Ureter (tissue), 1 donor: ENCODE results near the gene TSPAN18. TPM values are rescaled to one million over a fixed set of nuclear protein-coding genes. Genes with fewer than 3 reads are reported as not detected.

Experiments
- DNase-seq: peaks from one replicate; pipeline ENCODE4 v3.0.0-alpha.2; 2020; ENCODE audit warnings: low spot score
- total RNA-seq: library from RNA; stranded (reverse); gene quantifications from one replicate; pipeline ENCODE4 v1.2.4, GENCODE V29; 2023
- donor health status: DM: yes; HTN: yes; CAD: no.

TSPAN18 gene
- total RNA-seq, 1 donor from 2014 or later = 19.1 TPM

DNA sequence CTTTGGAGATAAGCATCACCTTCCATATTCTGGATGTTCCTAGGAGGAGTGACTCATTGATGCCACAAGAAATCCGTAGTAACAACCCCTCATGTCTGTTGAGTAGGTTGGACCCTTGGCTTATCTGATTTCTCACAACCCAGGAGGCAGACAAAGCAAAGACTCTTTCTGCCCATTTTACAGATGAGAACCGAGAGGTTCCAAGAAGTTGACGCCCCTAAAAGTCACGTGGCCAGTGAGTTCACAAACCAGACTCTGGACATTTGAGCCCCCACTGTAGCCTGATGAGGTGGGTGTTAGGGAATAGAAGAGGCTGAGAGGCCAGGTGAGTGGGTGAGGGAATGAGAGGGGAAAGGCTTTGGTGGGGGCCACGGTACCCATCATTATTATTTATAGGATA, 70.3 kb downstream of the TSPAN18 start:
- DNase-seq = no peak

DNA sequence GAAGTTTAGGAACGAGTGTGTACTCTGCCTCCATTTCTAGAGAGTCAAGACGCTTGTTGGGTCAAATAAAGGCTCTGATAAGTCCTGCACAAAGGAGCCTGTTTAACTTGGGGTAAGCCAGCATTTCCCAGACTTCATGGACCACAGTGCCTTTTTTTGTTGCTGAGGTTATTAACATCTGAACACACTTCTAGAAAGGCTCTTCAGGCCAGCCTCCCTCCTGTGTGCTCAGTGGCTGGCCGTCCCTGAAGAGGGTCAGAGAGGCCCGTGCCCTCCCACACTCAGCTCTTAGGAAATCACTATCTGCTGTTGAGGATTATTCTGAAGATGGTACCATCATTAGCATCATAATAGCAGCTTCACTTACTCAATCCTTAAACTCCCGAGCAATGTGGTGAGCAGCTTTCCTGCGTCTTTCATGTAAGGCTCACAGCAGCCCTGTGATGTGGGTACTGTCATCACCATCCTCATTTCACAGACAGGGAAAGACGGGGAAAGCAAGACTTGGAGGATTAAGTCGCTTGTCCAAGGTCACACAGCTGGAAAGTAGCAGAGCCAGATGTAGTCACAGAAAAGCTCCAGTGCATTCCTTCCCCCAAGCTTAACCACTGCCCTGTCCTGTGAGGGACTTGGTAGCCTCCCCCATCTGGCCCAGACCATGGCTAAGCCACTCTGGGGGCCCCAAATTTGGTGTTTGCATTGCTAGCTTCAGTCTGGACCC, 71.3 kb downstream of the TSPAN18 start:
- DNase-seq = no peak

DNA sequence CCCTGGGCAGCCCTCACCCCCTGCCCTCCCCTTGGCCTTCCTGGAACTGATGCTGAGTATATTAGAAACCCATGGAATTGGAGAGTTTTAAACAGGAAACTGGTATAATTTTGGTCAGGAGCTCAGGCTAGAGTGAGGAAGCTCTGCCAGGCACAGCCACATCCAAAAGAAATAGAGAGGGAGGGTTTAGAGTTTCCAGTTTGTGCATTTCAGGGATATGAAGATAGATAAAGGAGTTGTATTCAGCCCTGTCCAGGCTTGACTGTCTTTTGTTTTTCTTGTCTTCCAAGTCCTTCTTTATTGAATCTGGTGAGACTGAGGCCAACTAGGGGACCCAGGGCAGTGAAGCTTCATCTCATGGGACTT, 71.8 kb downstream of the TSPAN18 start:
- DNase-seq = no peak

DNA sequence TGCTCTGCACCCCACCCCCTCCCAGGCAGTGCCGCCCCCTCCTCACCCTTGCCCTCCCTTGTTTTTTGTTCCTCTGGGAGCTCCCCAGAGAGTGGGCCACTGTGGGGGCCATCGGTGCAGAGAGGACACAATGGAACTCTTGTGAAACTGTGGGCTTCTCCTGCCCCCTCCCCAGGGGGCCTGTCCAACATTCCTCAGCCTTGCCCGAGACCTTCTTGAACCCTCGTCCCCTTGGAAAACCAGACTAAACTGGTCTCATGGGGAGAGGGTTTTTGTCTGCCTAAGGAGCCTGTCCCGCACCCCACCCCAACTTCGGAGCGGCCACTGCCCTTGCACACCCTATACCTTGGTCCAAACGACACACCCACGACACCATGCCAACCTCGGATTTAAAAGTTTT, 72.2 kb downstream of the TSPAN18 start:
- no peak for DNase-seq

DNA sequence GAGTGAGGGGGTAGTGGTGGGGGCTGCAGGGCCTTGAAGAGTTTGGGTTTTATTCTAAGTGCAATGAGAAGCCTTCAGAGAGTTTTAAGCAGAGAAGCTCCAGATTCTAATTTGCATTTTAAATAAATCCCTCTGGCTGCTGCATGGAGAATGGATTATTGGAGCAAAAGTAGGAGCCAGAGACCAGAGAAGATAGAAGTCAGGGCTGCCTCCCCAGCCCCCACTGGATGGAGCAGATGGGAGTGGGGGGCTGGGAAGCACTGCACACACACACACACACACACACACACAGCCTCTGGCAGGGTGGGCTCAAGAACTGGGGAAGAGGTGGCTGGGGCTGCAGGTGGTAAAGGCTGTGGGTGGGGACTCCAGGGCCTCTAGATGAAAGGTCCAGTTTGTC, 75.6 kb downstream of the TSPAN18 start:
- DNase-seq = no peak

DNA sequence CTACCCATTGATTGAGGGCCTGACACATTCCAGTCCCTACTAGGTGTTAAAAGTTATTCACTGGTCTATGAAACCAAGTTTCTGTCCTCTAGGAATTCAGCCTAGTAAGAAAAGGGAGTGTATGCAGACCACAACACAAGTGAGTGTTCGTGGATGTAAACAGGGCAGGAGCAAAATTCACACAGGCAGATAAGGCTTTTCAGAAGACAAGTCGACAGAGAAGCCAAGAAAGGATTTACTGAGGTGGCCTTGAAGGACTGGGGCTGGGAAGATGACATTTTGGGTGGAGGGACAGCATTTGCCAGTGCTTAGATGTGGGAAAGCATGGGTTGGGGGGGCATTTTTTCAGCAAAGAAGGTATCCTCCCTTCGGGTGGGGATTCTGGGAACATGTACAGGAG, 76.2 kb downstream of the TSPAN18 start:
- no peak for DNase-seq

DNA sequence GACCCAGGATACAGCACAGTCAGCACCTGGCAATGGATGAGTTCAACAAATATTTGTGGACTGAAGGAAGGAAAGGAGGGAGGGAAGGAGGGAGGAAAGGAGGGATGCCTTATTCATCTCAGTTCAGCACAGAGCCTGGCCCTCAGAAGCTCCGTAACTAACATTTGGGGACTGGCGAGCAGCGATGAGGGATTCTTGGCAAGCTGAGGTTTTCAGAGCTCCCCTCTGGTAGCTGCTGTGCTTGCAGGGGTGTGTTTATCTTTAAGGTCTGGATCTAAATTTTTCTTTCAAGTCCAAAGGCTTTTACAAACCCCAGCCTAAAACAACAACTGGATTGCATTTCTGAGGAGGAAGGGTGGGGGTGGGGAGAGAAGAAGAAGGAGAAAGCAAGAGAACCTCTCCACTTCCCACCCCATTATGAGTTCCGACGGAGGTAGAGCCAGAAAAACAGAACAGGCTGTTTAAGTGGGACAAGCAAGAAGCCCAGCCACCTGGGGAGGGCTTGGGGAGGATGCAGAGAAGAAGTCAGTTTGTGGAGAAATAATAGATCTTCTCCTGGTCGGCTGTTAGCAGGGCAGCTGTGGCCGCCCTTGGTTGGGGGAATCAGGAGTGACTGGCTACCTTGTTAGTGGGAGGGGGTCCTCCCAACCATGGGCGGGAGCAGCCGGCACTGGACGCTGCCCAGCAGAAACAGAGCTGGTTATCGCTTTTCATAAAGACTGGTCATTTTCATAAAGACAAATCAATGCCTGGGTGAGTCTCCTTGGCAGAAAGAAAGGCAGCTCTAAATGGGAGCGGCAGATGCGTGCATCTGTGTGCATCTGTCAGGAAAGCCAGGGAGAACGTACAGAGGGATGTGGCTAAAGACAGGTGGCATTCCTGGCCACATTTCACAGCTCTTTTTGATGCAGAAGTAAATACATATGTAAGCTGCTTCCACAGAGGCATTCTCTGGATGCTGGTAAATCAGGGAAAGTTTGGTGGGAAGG, 78.0 kb downstream of the TSPAN18 start:
- DNase-seq = no peak

DNA sequence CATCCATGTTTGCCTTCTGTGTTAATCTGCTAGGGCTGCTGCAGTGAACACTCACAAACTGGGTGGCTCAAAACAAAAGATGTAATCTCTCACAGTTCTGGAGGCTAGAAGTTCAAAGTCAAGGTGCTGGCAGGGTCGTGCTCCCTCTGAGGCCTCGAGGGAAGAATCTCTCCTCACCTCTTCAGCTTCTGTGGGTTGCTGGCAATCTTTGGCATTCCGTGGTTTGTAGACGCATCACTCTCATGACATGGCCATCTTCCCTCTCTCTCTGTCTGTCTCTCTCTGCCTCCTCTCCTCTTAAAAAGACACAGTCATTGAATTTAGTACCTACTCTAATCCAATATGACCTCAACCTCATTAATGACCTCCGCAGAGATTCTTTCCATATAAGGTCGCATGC, 78.8 kb downstream of the TSPAN18 start:
- no peak for DNase-seq

DNA sequence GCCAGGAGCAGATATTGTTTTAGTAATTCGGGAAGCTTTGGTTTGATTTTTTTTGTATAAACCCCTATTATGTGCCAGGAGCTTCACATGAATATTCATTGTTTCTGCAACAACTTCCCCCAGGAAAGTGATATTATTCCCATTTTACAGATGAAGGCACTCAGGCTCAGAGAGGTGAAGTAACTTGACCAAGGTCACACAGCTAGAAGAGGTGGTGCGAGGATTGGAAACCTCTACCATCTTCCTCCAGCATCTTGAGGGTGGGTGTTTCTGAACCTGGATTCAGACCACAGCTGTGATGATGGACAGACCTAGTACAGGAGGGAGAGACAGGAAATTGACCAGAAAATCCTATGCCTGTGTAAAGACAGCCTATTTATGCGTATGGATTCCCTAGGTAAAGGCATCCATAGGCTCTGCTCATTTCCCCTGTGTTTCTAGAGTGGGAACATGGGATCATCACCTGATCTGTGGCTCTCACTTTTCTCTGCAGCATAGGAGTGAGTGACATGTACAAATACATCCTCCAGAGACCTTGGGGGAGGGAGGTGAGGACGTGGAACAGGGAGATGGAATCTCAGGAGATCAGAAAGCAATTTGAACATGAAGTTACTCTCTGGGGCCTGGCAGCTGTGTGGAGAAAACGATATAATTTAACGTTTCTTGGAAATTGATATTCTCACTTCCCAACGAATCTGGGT, 81.4 kb downstream of the TSPAN18 start:
- DNase-seq = no peak

DNA sequence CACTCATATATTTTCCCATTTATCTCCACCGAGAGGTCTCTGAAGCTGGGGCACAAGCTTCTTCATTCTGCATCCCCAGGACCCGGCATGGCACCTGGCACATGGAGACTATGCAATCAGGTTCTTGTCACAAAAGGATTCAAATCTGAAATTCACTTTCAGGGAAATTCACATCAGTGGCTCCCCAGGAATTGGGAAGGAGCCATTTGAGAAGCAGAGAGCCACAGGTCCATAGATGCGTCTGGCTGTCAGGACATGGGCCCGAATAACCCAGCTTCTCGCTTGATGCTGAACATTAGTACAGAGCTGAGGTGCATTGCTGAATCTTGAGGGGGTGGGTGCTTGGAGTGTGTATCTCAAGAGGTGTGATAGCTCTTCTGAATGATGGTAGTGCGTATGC, 82.5 kb downstream of the TSPAN18 start:
- no peak for DNase-seq

DNA sequence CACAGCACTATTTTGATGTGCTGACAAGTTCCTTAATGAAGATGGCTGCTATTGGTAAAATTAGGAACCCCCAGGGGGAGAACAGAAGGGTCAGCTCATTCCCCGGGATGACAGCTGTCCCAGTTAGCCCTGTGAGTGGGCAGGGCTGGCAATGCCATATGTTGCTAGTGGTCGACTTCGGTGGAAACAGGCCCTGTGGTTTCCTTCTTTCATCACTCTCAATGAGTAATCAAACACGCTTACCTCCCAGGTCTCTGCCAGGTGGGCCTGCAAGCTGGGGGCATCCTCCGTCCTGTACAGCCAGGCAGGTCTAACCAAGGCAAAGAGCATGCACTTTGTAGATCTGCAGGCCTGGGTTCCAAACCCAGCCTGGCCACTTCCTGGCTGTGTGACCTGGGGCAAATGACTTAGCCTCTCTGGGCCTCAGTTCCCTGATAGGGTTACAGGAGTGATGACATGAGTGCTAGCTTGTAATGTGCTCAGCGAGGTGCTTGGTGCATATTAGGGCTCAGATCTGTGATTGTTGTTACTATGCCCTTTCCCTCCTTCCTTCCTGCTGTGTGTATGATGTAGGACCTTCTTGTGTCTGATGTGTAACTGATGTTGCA, 85.2 kb downstream of the TSPAN18 start:
- no peak for DNase-seq

DNA sequence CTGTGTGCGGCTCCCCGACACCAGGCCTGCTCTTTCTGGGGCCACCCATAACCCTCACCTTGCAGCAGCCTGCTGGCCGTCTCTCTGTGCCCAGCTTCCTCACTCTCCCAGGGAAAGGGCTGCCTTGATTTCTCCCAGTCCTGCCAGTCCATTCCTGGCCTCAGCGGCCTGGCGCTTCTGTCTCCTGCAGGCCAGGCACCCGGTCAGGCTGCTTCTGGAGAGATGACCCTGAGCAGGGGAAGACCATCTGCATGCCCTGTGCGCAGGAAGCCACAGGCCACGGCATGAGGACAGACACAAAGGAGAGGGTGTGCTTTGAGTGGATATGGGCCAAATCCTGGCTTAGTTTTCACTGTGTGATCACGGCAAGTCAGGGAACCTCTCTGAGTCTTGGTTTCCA, 86.2 kb downstream of the TSPAN18 start:
- no peak for DNase-seq

DNA sequence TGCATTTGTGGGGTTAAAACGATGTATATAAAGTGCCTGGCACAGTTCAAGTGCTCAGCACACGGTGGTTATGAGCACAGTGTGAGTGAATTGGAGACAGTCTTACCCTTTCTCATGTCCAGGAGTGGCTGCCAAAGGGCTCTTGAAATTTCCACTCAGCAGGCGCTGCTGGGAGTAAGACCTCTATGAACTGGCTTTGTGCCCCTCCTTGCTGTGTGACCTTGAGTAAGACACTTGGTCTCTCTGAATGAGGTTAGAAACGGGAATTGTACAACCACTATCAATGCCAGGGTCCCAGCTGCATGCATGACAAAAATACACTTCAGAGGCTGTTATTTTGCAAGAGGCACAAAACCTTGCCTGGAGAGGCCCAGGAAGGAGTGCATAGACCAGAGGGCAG, 86.6 kb downstream of the TSPAN18 start:
- no peak for DNase-seq

DNA sequence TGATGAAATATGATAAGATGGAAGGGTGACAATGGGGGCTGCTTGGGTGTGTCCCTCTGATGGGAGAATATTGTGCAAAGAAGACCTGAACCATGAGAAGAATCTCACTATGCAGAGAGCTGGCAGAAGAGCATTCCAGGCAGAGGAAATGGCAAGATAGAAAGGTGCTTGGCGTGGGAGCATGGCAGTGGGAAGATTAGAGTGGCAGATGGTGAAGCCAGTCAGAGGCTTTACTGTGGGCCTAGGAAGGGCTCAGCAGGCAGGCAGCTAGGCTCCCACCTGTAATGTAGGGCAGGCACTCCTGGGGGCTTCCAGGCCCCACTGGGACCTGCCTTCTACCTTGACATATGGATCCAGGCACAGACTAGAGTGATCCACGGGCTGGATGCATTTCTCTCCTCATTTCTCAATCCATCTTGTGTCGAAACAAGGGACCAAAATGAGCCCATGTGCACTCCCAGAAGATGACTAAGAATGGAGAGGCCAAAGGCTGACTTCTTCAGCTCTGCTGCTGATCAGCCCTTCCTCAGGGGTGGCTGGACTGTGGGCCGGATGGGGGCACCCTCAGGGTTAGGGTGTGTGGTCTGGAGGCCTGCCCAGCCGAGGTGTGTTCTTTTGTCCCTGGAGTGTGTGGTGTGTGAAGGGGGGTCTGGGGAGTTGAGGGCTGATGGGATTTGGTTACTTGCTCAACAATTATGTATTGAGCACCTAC, 88.3 kb downstream of the TSPAN18 start:
- DNase-seq = no peak

DNA sequence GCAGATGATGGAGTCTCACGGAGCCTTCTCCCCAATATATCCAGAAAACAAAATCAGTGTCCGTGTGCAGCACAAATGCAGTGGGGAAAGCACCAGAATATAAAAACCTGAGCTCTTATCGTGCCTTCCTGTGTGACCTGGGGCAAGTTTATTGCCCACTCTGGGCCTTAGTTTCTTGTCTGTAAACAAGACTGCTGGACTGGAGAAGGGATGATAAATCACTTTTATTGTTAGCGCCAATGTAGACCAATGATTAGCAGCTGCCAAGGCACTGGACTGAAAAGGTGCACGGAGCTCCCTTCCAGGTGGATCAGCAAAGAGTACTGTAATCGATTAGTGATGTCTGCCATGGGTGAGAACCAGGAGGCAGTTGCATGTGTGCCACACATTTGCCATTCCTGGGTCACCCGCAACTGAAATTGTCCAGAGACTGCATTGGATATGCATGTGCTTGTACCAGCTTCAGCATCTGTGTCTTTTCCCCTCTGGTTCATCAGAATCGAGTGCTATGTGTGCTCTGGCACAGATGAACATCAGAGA, 89.2 kb downstream of the TSPAN18 start:
- no peak for DNase-seq

DNA sequence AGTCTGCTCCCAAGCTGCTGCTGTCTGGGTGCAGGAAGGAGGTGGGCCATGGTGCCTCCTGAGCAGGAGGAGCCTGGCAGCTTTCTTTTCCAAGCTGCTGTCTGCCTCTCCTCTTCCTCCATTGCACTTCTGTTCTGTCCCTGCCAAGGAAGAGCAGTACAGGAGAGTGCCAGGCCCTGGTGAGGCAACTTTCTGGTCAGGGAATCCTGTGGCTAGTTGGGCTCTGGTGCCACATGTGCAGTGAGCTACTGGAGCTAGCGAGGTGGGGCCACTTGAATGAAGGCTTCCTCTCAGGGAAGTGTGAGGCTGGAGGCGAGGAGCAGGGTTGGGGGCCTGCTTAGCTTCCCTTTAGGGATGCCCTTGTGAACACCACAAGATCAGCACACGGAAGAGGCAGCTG, 90.0 kb downstream of the TSPAN18 start:
- no peak for DNase-seq

DNA sequence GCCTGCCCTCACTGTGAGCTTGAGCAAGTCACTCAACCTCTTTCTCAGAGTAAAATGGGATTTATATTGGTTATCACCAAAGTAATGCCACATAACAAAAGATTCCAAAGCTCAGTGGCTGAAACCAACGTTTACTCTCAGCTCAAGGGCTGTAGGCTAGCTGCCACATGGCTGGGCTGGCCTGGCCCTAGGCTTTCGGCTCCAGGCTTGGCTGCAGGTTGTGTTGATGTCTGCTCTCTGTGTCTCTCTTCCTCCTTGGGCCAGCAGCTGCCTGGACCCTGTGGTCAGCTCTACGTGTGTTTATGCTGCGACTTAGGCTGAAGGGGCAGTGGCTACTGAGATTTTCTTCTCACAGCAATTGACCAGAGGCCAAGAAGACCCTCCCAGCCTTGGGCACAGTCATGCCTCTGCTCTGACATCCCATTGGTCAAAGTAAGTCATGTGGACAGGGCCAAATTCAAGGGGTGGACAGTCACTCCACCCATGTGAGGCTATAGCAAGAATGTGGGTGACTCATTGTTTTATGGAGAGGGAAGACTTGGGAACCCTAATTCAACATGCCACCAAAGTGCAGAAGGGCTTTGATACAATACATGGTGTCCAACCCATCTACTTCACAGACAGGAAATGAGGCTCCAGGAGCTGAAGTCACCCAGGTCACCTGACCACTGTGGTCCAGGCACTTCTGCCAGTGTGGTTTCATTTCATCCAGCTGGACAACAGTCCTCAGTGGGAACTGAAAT, 90.6 kb downstream of the TSPAN18 start:
- DNase-seq = no peak

DNA sequence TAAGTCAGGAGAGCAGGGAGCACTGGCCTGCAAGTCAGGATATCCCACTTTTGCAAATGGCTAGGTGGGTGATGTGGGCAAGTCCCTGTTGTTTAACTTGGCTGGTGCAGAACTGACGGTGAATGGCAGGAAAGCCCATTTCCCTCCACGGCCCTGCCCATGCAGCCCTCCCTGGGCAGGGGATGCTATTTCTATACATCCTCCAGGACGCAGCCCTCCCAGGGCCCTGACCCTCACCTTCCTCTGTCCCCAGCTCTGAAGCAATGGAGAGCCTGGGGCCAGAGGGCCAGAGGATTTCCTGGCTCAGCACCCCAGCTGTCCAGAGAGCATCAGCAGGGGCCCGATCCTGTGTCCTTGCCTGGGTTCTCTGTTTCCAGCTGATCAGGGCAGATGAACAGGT, 91.3 kb downstream of the TSPAN18 start:
- no peak for DNase-seq

DNA sequence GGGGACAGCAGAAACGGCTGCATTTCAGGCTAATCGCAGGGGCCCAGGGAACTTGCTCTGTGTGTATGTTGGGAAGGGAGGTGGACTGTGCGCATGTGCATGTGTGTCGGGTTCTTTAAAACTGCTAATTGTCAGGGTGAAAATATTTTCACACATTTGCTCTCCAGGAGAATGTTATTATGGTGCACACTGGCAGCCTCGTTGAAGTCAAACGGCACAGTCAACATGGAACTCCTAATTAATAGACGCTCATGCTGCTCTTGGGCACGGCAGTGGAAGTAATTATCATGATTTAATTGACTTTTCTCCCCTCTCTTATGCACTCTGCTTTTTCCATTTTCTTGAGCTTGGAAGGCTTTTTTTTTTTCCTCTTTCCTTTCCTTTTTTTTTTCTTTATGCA, 92.6 kb downstream of the TSPAN18 start:
- no peak for DNase-seq

DNA sequence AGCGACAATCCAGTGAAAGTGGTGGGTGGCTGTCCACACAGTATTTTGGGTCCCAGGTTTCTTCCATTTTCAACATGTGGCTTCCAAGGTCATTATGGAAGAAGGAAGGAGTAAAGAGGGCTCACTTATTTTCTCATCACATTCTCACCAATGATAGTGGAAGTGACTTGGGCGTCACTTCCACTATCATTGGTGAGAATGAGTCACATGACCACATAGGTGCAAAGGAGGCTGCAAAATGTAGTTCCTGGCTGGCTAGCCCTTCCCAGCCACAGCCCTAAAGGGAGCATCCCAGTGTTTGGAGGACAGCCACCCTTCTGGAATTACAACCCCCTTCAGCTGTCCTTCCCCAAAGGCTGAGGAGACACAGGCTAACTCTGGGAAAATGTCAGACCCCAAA, 95.6 kb downstream of the TSPAN18 start:
- no peak for DNase-seq
